ENCODE results near the gene SLC41A1.

The SLC41A1 gene

GRCh38 chr1:205787287-205787916 is 25.6 kb downstream of the SLC41A1 start:
- DNase-seq (ENCODE audit: low read depth) = no peak

DNA sequence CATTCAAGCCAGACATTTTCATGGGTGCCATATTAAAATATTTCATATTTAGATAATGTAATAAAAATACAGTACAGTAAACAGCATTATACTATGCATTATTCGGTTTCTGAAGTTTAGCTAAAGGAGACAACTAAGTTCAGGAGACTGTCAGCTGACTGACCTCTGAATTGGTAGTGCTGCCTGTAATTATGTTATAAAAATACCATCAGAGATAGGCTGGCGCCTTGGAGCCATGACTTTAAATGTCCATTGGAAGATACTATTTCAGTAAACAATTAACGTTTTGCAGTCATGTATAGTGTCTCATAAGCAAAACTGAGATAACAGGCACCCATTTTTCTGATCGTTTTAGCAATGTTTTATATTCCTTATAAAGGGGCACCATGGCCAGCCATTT is 26.4 kb downstream of the SLC41A1 start:
- DNase-seq (ENCODE audit: low read depth) = no peak

DNA sequence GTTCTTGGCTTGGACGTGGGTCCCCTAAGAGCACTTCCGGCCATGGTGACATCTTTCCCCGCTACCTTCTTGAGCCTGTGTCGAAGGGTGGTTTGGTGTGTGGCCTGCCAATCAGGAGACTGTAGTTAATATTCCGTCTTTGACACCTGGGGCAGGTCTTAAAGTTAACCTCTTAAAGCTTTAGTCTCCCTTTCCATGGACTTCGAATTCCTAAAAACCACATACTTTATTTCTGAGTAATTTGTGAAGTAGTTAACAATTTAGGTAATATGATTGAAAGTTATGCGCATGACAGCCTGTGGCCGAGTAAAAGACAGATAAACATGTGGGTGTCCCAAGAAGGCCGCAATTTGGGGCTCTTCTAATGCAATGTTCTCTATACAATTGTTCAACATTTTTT is 27.6 kb downstream of the SLC41A1 start:
- no peak for DNase-seq (ENCODE audit: low read depth)

GRCh38 chr1:205783904-205784303 is 29.1 kb downstream of the SLC41A1 start:
- DNase-seq (ENCODE audit: low read depth) = no peak

DNA sequence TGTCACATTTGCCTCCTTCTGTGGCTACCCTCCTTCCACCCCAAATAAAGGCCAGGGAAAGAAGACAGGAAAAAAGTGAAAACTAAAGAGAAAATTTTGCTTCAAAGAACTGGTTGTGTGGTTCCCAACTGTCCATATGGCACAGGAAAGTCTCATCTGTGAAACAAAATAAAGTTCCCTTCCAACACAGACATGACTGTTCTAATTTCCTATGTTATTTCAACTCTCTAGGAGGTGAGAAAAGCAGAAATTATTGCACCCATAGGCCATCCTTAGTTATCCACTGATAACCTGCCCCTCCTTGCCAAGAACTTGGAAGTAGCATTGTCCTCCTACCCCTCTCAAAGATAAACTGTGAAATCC is 29.6 kb downstream of the SLC41A1 start:
- DNase-seq (ENCODE audit: low read depth) = no peak

- DNase-seq (ENCODE audit: low read depth) = no peak
Measured at GRCh38 chr1:205782627-205783432, 30.2 kb downstream of the SLC41A1 start.

GRCh38 chr1:205780335-205780734 is 32.7 kb downstream of the SLC41A1 start:
- DNase-seq (ENCODE audit: low read depth) = no peak

DNA sequence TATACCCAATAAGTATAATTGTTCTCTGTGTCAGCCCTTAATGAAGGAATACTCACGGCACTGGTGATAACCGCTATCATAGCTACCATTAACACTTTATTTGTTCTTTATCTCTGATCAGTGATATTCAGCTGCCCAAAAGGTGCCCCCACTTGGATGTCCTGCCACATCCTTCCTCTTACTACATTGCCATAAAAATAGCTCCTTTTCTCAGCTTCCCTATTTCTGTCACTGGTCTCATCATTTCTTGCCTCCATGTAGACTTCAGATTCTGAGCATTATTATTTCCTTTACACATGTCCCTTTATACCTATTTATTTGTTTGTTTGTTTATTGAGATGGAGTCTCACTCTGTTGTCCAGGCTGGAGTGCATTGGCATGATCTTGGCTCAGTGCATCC is 35.0 kb downstream of the SLC41A1 start:
- no peak for DNase-seq (ENCODE audit: low read depth)

GRCh38 chr1:205775717-205776056 is 37.3 kb downstream of the SLC41A1 start:
- peak; percentile 78 for DNase-seq (ENCODE audit: low read depth)

- peak; percentile 73 for DNase-seq (ENCODE audit: low read depth)
Measured at GRCh38 chr1:205775015-205775716, 37.8 kb downstream of the SLC41A1 start, which contains the start of gene RAB29. Gene RAB29, minus strand, starts transcription at chr1:205775482. Its CDS starts 526 bp downstream, at chr1:205774956.

DNA sequence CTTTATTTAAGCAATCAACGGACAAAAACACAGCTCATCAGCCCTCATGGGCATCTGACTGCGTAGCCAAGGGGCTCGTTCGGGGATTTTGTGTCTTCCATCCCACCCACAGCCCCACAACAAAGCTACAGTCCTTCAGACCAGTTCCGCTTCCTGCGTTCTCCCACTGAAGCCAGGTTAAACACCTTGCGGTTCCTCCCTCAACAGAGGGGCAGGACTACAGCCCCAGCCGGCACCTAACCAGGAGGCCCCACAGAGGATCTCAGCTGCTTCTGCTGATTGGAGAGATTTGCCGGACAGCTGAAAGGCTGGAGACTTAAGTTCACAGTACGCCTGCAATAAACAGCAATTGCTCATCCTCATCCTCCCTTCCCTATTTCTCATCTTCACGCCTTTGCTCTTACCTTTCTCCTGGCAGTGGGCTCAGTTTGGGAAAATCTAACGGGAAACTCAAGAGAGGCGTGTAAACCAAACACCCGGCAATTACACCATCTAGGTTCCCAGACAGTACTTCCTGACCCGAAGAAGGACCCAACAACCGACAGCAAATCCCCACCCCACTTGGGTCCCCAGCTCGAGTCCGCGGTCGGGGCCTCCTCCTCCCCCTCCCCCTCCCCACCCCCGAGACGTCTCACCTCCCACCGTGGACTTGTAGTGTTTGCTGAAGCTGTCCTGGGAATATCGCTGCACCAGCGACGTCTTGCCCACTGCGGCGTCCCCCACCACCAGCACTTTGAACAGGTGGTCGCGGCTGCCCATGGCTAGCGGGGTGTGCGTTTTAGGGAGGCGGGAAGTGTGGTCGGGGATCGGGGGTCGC is 38.6 kb downstream of the SLC41A1 start:
- DNase-seq (ENCODE audit: low read depth) = peak; percentile 47

DNA sequence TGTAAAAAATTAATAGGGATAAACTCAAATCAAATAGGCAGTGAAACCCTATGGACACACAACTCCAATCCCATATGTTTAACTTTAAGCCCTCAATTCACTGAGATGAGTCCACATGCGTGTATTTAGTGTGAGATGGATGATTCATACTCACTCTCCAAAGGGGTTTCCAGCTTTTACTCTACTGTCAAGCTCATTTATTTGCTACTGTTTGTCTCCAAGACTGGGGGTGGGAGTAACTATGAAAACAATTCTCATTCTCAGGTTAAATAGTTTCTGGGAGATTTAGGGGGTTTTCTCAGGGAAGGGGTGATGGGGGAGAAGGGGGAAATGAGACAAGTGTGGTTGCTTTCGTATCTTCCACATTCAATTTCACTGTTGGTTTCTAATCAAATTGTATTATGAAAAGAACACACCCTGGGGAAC is 40.4 kb downstream of the SLC41A1 start:
- DNase-seq (ENCODE audit: low read depth) = no peak

DNA sequence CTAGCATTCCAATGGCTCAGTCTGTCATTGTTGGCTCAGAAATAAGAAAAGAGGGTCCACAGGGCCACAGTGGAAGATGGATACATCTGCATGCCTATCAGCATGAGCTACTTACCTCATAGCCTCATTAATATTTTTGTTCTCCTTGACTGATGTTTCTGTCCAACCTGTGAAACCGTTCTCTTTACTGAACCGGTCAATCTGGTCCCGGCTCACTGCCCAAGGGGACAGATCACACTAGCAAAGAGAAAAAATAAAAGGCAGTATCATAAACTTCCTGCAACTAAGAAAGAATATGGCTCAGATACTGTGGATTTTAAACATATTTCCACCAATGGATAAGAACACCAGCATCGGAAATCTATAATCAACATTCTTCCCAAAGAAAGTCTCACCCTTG is 42.4 kb downstream of the SLC41A1 start:
- no peak for DNase-seq (ENCODE audit: low read depth)

DNA sequence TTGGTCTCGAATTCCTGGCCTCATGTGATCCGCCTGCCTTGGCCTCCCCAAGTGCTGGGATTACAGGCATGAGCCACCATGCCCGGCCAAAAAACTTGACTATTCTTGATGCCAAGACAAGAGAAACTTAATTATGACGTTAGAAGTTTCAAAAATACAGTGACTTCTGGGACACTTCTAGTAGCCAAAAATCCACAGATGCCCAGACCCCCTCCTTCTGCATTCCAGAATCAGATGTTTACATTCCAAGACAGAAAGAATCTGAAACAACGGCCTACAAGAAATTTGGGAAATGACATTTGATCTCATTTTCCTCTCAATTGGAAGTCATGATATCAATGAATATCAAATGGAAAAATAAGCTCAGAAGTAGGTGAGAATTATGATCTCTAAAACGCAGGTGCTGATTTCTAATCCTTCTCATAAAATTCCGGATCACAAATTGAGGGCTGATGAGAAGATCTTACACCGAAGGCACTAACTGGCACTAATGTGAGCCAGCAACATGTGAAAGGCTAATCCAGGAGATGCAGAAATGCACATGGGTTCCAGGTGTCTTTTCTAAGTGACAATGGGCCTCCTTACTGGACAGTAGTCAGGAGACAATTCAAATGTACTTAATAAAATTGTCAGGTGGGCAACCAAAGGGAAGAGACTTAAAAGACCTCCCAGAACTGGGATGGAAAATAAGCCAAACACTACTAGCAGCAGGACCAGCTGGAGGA is 43.2 kb downstream of the SLC41A1 start:
- no peak for DNase-seq (ENCODE audit: low read depth)

DNA sequence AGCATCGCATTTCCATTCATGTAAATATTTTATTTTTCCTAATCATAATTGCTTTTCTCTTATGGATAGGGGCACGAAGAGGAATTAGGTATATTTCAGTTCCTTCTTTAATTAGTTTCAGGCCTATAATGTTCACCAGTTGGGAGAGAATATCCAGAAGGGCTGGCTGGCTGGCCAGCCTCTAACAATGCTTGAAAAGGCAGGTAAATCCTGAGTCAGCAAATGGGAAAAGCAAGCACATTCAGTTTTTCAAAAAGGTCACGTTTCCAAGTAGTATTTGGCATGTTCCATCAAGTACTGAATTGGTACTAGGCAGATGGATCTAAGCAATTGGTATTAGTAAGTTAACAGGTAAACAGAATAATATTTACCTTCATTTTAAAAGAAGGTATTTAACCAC is 45.8 kb downstream of the SLC41A1 start:
- DNase-seq (ENCODE audit: low read depth) = no peak

GRCh38 chr1:205766570-205766969 is 46.4 kb downstream of the SLC41A1 start:
- DNase-seq (ENCODE audit: low read depth) = no peak

DNA sequence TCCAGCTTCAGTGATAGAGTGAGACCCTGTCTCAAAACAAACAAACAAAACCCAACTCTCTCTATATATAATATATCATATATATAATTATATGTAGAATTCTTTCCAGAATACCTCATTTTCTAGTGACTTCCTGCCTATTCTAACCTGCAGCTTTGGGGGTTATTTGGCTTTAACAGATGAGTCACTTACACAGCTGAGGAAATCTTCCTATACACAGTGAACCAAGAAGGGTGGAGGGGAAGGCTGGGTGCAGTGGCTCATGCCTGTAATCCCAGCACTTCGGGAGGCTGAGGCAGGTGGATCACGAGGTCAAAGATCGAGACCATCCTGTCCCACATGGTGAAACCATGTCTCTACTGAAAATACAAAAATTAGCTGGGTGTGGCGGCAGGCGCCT is 47.0 kb downstream of the SLC41A1 start:
- peak; percentile 44 for DNase-seq (ENCODE audit: low read depth)

- no peak for DNase-seq (ENCODE audit: low read depth)
Measured at GRCh38 chr1:205764578-205764977, 48.4 kb downstream of the SLC41A1 start.

GRCh38 chr1:205763980-205764379 is 49.0 kb downstream of the SLC41A1 start:
- DNase-seq (ENCODE audit: low read depth) = no peak

DNA sequence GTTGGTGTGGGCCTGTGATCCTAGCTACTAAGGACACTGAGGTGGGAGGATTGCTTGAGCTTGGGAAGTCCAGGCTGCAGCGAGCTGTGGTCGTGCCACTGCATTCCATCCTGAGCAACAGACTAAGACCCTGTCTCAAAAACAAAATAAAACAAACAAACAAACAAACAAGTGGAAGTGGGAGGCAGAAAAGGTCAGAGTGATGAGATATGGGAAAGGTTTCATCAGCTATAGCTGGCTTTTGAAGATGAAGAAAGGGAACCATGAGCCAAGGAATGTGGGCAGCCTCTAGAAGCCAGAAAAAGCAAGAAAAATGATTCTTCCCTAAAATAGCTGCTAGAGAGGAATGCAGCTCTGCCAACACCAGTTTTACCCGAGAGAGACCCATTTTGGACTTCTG is 52.4 kb downstream of the SLC41A1 start:
- no peak for DNase-seq (ENCODE audit: low read depth)

DNA sequence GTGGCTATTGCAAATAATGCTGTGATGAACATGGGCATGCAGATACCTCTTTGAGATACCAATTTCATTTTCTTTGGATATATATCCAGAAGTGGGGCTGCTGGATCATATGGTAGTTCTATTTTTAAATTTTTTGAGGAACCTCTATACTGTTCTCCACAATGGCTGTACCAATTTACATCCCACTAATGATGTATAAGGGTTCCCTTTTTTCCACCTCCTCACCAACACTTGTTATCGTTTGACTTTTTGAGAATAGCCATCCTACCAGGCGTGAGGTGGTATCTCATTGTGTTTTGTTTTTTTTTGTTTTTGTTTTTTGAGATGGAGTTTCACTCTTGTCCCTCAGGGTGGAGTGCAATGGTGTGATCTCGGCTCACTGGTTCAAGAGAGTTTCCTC is 56.4 kb downstream of the SLC41A1 start:
- DNase-seq (ENCODE audit: low read depth) = no peak

DNA sequence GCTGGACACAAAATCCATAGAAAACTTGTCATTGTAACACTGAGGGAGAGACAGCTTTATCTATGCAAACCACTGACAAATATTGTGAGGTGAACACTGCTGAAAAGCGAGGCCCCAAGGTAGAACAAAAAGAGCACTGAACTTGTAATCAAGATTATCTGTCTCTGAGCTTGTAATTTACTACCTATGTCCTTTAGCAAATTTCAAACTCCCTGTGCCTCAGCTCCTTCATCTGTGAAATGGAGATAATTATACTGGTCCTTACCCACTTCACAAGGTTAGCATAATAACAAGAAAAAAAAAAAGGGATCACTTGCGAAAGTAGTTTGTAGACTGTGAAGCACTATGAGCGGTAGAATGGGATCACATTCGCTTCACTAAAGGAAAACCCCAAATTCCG is 58.1 kb downstream of the SLC41A1 start:
- DNase-seq (ENCODE audit: low read depth) = no peak
